Memory B cell (primary cell): Measurements from ENCODE around the gene SLC38A9.
"Not testable (repeated sequence)": the region's sequence is repeated elsewhere in the genome, so short reads cannot be mapped to it uniquely, and the experiment has no call there.

ENCODE experiments used
- ATAC-seq: fragments of 150-1000 bp; cut with Tn5 transposase; 2 replicates; pipeline ENCODE4 v1.10.0; 2021; ENCODE audit warnings: low read depth, mild to moderate bottlenecking, moderate library complexity
- DNase-seq, 2 donors: peaks; one replicate each; pipeline ENCODE4 v3.0.0; 2022; ENCODE audit warnings: low spot score in 2 of 2
- H3K27ac Mint-ChIP-seq: one replicate; pipeline ENCODE4 v1.8.0; 2022; ENCODE audit warnings: mild to moderate bottlenecking, moderate library complexity, mixed read lengths
- H3K27me3 Mint-ChIP-seq: one replicate; pipeline ENCODE4 v1.8.0; 2022; ENCODE audit warnings: mixed read lengths
- H3K36me3 Mint-ChIP-seq: one replicate; pipeline ENCODE4 v1.8.0; 2022; ENCODE audit warnings: mild to moderate bottlenecking, mixed read lengths
- H3K4me1 Mint-ChIP-seq: one replicate; pipeline ENCODE4 v1.8.0; 2022; ENCODE audit warnings: mixed read lengths
- H3K4me3 Mint-ChIP-seq: one replicate; pipeline ENCODE4 v1.8.0; 2022; ENCODE audit warnings: mild to moderate bottlenecking, moderate library complexity, mixed read lengths
- H3K9me3 Mint-ChIP-seq: one replicate; pipeline ENCODE4 v1.8.0; 2022; ENCODE audit warnings: mixed read lengths

SLC38A9 gene

GRCh38 chr5:55624841-55625588, 87.1 kb downstream of the SLC38A9 start:
- Mint-ChIP-seq H3K27ac (no peak overlapping the region), H3K4me3 (no peak overlapping the region)

GRCh38 chr5:55623789-55624188, 88.3 kb downstream of the SLC38A9 start:
- H3K4me3 Mint-ChIP-seq, result no peak overlapping the region
- H3K27me3 Mint-ChIP-seq, result no peaks in the 10 kb centered on the region
- no peak for DNase-seq
- no peaks in the 10 kb centered on the region for H3K4me1 Mint-ChIP-seq
- peaks cover 5% of the 10 kb centered on the region for H3K36me3 Mint-ChIP-seq
- no peaks in the 10 kb centered on the region for H3K9me3 Mint-ChIP-seq
- H3K27ac Mint-ChIP-seq, result no peak overlapping the region
- no peak for ATAC-seq

More at GRCh38 chr5:55624841-55625588, 87.1 kb downstream of the SLC38A9 start:
- ATAC-seq (no peak), DNase-seq (no peak)
- H3K27me3 Mint-ChIP-seq, result no peaks in the 10 kb centered on the region
- peaks cover 9% of the 10 kb centered on the region for H3K36me3 Mint-ChIP-seq
- no peaks in the 10 kb centered on the region for H3K4me1 Mint-ChIP-seq
- no peaks in the 10 kb centered on the region for H3K9me3 Mint-ChIP-seq

- Mint-ChIP-seq H3K27me3 (no peaks in the 10 kb centered on the region), H3K36me3 (peaks cover 3% of the 10 kb centered on the region), H3K4me1 (no peaks in the 10 kb centered on the region), H3K9me3 (no peaks in the 10 kb centered on the region), H3K27ac (no peak overlapping the region), H3K4me3 (no peak overlapping the region)
- DNase-seq (no peak), ATAC-seq (no peak)
These were observed 89.7 kb downstream of the SLC38A9 start for GRCh38 chr5:55622460-55622859.

GRCh38 chr5:55621229-55621628, 90.9 kb downstream of the SLC38A9 start:
- ATAC-seq, result no peak
- Mint-ChIP-seq H3K4me3 (no peak overlapping the region), H3K27me3 (no peaks in the 10 kb centered on the region), H3K9me3 (no peaks in the 10 kb centered on the region), H3K4me1 (no peaks in the 10 kb centered on the region), H3K36me3 (no peaks in the 10 kb centered on the region), H3K27ac (no peak overlapping the region)
- DNase-seq, result no peak

- DNase-seq (no peak), ATAC-seq (no peak)
- Mint-ChIP-seq H3K4me1 (no peaks in the 10 kb centered on the region), H3K36me3 (no peaks in the 10 kb centered on the region), H3K9me3 (no peaks in the 10 kb centered on the region), H3K27me3 (no peaks in the 10 kb centered on the region), H3K4me3 (no peak overlapping the region), H3K27ac (no peak overlapping the region)
These were observed 91.4 kb downstream of the SLC38A9 start for GRCh38 chr5:55620766-55621160.

GRCh38 chr5:55620009-55620765, 91.9 kb downstream of the SLC38A9 start:
- no peak overlapping the region for H3K27ac Mint-ChIP-seq
- no peaks in the 10 kb centered on the region for H3K9me3 Mint-ChIP-seq
- no peak overlapping the region for H3K4me3 Mint-ChIP-seq
- H3K27me3 Mint-ChIP-seq, result no peaks in the 10 kb centered on the region
- H3K4me1 Mint-ChIP-seq, result no peaks in the 10 kb centered on the region
- DNase-seq (no peak), ATAC-seq (no peak)
- no peaks in the 10 kb centered on the region for H3K36me3 Mint-ChIP-seq

GRCh38 chr5:55618318-55618717, 93.8 kb downstream of the SLC38A9 start:
- Mint-ChIP-seq H3K27me3 (no peaks in the 10 kb centered on the region), H3K36me3 (no peaks in the 10 kb centered on the region), H3K4me3 (no peak overlapping the region), H3K27ac (no peak overlapping the region), H3K4me1 (no peaks in the 10 kb centered on the region), H3K9me3 (peaks cover 2% of the 10 kb centered on the region)
- DNase-seq (no peak), ATAC-seq (no peak)

- peaks cover 2% of the 10 kb centered on the region for H3K9me3 Mint-ChIP-seq
- H3K36me3 Mint-ChIP-seq, result no peaks in the 10 kb centered on the region
- ATAC-seq, result no peak
- H3K4me3 Mint-ChIP-seq, result no peak overlapping the region
- no peak for DNase-seq
- no peaks in the 10 kb centered on the region for H3K27me3 Mint-ChIP-seq
- H3K4me1 Mint-ChIP-seq, result no peaks in the 10 kb centered on the region
- no peak overlapping the region for H3K27ac Mint-ChIP-seq
These were observed 98.8 kb downstream of the SLC38A9 start for GRCh38 chr5:55613112-55613868.

GRCh38 chr5:55610542-55610941, 101.6 kb downstream of the SLC38A9 start:
- H3K4me3 Mint-ChIP-seq, result no peak overlapping the region
- H3K36me3 Mint-ChIP-seq, result no peaks in the 10 kb centered on the region
- H3K27ac Mint-ChIP-seq, result no peak overlapping the region
- H3K27me3 Mint-ChIP-seq, result no peaks in the 10 kb centered on the region
- DNase-seq, result no peak
- no peaks in the 10 kb centered on the region for H3K4me1 Mint-ChIP-seq
- no peak for ATAC-seq
- peaks cover 2% of the 10 kb centered on the region for H3K9me3 Mint-ChIP-seq

GRCh38 chr5:55609413-55609812, 102.7 kb downstream of the SLC38A9 start:
- Mint-ChIP-seq H3K9me3 (peaks cover under 1% of the 10 kb centered on the region), H3K27ac (no peak overlapping the region), H3K27me3 (no peaks in the 10 kb centered on the region), H3K36me3 (no peaks in the 10 kb centered on the region), H3K4me1 (no peaks in the 10 kb centered on the region), H3K4me3 (no peak overlapping the region)
- no peak for ATAC-seq
- DNase-seq, result no peak

GRCh38 chr5:55608595-55609349, 103.4 kb downstream of the SLC38A9 start:
- Mint-ChIP-seq H3K27me3 (no peaks in the 10 kb centered on the region), H3K4me1 (no peaks in the 10 kb centered on the region), H3K4me3 (no peak overlapping the region), H3K9me3 (no peaks in the 10 kb centered on the region), H3K27ac (no peak overlapping the region), H3K36me3 (no peaks in the 10 kb centered on the region)
- ATAC-seq, result no peak
- no peak for DNase-seq

GRCh38 chr5:55607309-55607708, 104.8 kb downstream of the SLC38A9 start:
- not testable (repeated sequence) for H3K27ac Mint-ChIP-seq, H3K4me1 Mint-ChIP-seq, H3K27me3 Mint-ChIP-seq

GRCh38 chr5:55604611-55605067, 107.5 kb downstream of the SLC38A9 start:
- Mint-ChIP-seq H3K4me1 (peaks cover 7% of the 10 kb centered on the region), H3K27me3 (peaks cover 2% of the 10 kb centered on the region), H3K9me3 (no peaks in the 10 kb centered on the region), H3K36me3 (no peaks in the 10 kb centered on the region), H3K27ac (no peak overlapping the region), H3K4me3 (no peak overlapping the region)
- no peak for ATAC-seq
- no peak for DNase-seq

More at GRCh38 chr5:55607309-55607708, 104.8 kb downstream of the SLC38A9 start:
- H3K9me3 Mint-ChIP-seq, H3K4me3 Mint-ChIP-seq, DNase-seq, H3K36me3 Mint-ChIP-seq, ATAC-seq: not testable (repeated sequence)
